Activated CD8-positive, alpha-beta memory T cell treated with anti-CD3 and anti-CD28 coated beads for 36 hours (primary cell): ENCODE results near the gene AKIP1. TPM values are rescaled to one million over a fixed set of nuclear protein-coding genes. Genes with fewer than 3 reads are reported as not detected.
"Not testable (repeated sequence)": the region's sequence is repeated elsewhere in the genome, so short reads cannot be mapped to it uniquely, and the experiment has no call there.

Source experiments
- CTCF ChIA-PET: fragments of 350-600 bp; sonication (Branson Sonifier 250); formaldehyde crosslinking; loops from one replicate; lab custom pipeline; 2021; ENCODE audit warnings: antibody characterized with exemption; lab: Charles Lee
- POLR2A ChIA-PET: fragments of 350-600 bp; sonication (Branson Sonifier 250); formaldehyde crosslinking; loops from one replicate; lab custom pipeline; 2021; ENCODE audit warnings: antibody characterized with exemption; lab: Charles Lee
- total RNA-seq, 2 experiments: library from RNA; stranded (reverse); gene quantifications; one replicate each; pipeline ENCODE4 v1.2.3, GENCODE V29; 2021

Gene AKIP1
- total RNA-seq, result 10 to 100 TPM; 28.2 to 30.8 TPM

- ChIA-PET POLR2A (interaction anchor here (1.0 kb wide), 2 partner anchors 52 to 53 kb away, joined by 4 to 6 read pairs; partner anchors contain the start of gene TMEM9B), CTCF (interaction anchor here (1.2 to 1.9 kb wide), 5 partner anchors 10 to 53 kb away, joined by 4 to 6 read pairs (median 4); partner anchors contain the start of gene TMEM9B)
These were observed at the start of gene AKIP1 for GRCh38 chr11:8911029-8911823. Gene AKIP1 (plus strand): TSS chr11:8911189. CDS start chr11:8911450, 261 bp downstream.

DNA sequence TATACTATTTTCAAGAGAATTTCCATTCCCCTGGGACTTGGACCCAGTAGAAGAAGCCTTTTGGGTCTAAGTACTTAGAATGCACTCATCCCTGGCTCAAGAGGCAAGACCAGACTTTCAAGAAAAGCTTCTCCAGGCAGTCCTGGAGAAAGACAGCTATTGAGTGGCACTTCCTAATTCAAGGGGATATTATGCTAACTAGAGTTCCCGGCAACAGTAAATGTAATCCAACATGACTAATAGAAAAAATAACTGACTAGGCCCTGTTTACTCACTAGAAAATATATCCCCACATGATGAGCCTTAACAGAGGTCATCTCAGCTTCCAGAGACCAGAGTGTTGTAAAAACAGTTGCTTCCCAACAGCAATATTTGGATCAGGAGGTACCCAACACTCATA lies 47.2 kb upstream of the AKIP1 start:
- CTCF ChIA-PET, result interaction anchor here (0.7 kb wide), 1 partner anchor 134 kb away, joined by 3 read pairs; no protein-coding TSS in a partner anchor
- POLR2A ChIA-PET, result no interaction called here

DNA sequence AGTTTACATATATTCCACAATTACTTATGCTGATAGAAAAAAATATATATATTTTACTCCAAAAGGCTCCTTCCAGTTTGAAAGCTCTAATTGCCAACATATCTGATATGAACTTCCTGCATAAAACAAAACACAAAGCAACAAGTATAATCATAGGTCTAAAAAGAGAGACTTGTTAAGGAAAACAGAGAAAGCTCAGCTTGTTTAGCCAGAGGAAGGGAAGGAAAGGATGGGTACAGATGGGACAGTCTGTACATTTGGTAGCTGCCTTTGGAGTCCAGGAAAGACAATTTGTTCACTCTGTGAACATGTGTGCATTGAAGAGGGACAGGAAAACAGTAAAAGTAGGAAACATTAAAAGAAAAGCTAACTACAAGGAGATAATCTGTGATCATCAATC lies 45.7 kb upstream of the AKIP1 start:
- CTCF ChIA-PET, result interaction anchor here (1.6 kb wide), 1 partner anchor 9 kb away, joined by 4 read pairs; no protein-coding TSS in a partner anchor
- POLR2A ChIA-PET, result no interaction called here

DNA sequence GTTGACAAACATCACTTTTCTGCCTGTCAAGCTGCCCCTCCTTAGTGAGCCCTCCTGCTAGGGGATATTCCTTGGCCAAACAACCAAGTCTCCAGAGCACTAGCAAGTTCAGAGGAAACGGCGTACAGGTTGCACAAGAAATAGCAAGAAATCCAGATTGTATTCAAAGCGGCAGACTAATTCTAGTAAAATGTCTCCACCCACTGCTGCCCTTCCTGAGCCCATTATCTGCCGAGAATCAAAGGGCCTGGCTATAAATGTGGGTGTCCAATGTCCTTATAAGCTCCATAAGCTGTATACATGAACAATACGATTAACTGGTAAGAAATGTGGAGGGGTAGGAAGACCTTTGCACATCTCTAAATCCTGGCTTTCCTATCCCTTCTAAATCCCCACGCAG lies 44.0 kb upstream of the AKIP1 start:
- ChIA-PET POLR2A (no interaction called here), CTCF (no interaction called here)

- CTCF ChIA-PET, result no interaction called here
- POLR2A ChIA-PET, result no interaction called here
These were observed 42.9 kb upstream of the AKIP1 start for GRCh38 chr11:8867931-8868631.

GRCh38 chr11:8870411-8871170 lies 40.4 kb upstream of the AKIP1 start:
- CTCF ChIA-PET, result interaction anchor here (0.8 kb wide), 1 partner anchor 89 kb away, joined by 4 read pairs; no protein-coding TSS in a partner anchor

GRCh38 chr11:8871171-8871775 lies 39.7 kb upstream of the AKIP1 start:
- CTCF ChIA-PET, result no interaction called here

More at GRCh38 chr11:8870411-8871170, 40.4 kb upstream of the AKIP1 start:
- POLR2A ChIA-PET, result interaction anchor here (0.6 kb wide), 1 partner anchor 11 kb away, joined by 3 read pairs; no protein-coding TSS in a partner anchor

GRCh38 chr11:8871962-8872361 lies 39.0 kb upstream of the AKIP1 start:
- CTCF ChIA-PET, result no interaction called here
- POLR2A ChIA-PET, result no interaction called here

More at GRCh38 chr11:8871171-8871775, 39.7 kb upstream of the AKIP1 start:
- POLR2A ChIA-PET, result no interaction called here

DNA sequence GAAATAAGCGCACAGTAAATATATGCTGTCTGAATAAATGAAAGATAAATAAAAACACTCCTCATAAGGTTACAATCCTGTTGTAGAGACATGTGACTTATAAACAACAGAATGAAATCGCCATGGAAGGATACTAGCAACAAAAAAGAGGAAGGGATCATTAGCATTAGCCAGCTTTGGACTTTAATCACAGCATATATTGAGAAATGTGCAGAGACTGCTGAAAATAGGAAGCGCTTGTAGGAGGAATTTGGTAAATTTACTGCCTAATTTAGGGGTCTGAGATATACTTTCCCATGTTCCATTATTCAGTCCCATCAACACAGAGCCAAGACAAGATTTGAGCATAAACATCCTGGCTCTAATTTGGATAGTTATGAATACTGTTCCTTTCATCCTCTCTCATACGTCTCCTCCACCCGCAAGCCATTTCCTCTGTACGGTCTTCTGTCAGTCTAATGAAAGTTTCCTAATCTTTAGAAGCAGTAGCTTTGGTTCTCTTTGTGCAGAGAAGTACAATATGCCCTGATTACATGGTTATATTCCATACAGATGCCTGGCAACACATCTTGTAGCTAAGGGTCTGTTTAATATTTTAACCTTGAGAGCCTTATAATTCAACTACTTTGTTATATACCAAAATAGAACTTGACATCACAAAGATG lies 37.1 kb upstream of the AKIP1 start:
- ChIA-PET POLR2A (no interaction called here), CTCF (interaction anchor here (1.3 kb wide), 1 partner anchor 8 kb away, joined by 4 read pairs; no protein-coding TSS in a partner anchor)

DNA sequence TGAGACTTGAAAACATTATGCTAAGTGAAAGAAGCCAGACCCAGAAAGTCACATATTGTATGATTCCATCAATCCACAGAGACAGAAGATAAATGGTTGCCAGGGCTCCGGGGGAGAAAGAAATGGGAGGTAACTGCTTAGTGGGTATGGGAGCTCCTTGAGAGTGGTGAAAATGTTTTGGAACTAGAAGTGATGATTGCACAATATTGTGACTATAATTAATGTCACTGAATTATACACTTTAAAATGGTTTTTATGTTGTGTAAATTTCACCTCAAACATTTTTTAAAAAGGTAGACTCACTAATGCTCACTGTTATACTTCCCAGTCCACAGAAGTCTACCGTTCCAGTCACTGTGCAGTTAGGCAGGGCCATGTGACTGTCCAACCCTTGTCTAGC lies 32.2 kb upstream of the AKIP1 start:
- ChIA-PET POLR2A (no interaction called here), CTCF (no interaction called here)

DNA sequence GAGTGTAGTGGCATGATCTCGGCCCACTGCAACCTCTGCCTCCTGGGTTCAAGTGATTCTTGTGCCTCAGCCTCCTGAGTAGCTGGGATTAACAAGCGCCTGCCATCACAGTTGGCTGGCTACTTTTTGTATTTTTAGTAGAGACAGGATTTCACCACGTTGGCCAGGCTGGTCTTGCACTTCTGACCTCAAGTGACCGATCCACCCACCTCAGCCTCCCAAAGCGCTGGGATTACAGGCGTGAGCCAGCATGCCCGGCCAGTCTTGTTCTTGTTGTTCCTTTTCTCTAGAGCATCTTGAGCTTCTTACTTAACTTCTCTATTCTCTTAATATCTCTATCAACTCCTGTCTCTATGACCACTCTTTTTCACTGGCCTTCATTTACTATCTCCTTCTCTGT lies 29.4 kb upstream of the AKIP1 start:
- CTCF ChIA-PET, POLR2A ChIA-PET: not testable (repeated sequence)

DNA sequence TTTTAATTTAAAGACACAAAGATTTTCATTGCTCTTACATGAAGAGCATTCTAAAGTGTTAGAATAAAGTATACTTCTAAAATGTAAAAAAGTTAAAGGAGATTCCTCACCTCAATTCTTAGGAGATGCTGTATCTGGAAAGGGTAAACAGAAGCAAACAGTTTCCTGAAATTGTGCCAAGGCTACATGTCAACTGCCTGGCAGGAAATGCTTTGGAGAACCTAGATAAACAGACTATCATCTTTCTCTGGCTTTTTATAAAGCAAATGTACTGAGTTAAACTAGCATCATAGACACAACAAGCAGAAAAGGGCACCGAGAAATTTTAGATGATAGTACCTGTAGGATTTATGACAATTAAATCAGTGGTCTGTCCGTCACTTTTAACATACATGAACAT lies 24.7 kb upstream of the AKIP1 start:
- CTCF ChIA-PET, result no interaction called here
- POLR2A ChIA-PET, result no interaction called here

DNA sequence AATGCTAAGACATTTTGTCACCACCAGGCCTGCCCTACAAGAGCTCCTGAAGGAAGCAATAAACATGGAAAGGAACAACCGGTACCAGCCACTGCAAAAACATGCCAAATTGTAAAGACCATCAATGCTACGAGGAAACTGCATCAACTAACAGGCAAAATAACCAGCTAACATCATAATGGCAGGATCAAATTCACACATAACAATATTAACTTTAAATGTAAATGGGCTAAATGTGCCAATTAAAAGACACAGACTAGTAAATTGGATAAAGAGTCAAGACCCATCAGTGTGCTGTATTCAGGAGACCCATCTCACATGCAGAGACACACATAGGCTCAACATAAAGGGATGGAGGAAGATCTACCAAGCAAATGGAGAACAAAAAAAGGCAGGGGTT lies 19.8 kb upstream of the AKIP1 start:
- CTCF ChIA-PET, POLR2A ChIA-PET: not testable (repeated sequence)

DNA sequence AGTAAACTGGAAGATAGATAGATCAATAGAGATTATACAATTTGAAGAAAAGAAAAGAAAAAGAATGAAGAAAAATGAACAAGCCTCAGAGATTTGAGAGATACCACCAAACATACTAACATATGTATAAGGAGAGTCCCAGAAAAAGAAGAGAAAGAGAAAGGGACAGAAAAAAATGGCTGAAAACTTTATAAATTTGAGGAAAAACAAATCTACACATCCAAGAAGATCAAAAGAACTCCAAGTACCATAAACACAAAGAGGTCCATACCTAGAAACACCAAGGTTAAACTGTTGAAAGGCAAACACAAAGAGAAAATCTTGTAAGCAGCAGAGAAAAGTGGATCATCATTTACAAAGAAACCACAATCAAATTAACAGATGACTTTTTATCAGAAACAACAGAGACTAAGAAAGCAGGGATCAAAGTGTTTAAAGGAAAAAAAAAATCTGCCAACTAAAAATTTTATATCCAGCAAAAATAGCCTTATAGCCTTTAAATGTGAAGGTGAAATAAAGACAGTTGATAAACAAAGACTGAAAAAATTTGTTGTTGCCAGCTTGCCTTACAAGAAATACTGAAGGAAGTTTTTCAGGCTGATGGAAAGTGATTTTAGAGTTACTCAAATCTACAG lies 11.8 kb upstream of the AKIP1 start:
- ChIA-PET POLR2A (no interaction called here), CTCF (no interaction called here)

GRCh38 chr11:8905528-8906165 lies 5.3 kb upstream of the AKIP1 start:
- POLR2A ChIA-PET, result no interaction called here
- CTCF ChIA-PET, result no interaction called here

- POLR2A ChIA-PET, result no interaction called here
- CTCF ChIA-PET, result no interaction called here
These were observed 3.9 kb upstream of the AKIP1 start for GRCh38 chr11:8907116-8907515.

DNA sequence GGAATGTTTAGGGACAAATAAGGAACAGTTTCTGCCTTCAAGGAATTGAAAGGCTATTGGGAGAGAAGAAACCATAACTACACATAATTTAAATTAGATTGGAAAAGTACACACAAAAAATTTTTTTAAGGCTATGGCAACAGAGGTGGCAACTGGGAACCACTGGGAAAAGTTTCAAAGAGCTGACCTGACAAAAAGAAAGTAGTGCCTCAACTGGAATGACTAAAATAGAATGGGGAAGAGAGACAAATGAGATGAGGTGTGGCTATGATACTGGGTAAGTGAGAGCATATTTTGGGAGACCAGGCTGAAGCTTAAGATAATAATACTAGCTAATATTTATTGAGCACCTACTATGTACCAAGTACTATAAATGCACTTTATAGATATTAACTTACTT lies 2.9 kb upstream of the AKIP1 start:
- ChIA-PET CTCF (interaction anchor here (1.1 kb wide), 1 partner anchor 52 kb away, joined by 3 read pairs; no protein-coding TSS in a partner anchor), POLR2A (interaction anchor here (0.7 to 0.8 kb wide), 2 partner anchors 225 to 884 kb away, joined by 3 read pairs; partner anchors contain the start of genes RPL27A and TRIM66)
